Caco-2 (cell line): Measurements from ENCODE around the gene NQO1. TPM values are rescaled to one million over a fixed set of nuclear protein-coding genes. Genes with fewer than 3 reads are reported as not detected.

Source experiments
- BruUV-seq: library from RNA; stranded (reverse); fragments of 400-500 nt; replicated peaks from 2 replicates; lab custom pipeline; 2021; lab: Mats Ljungman, UMichigan
- CTCF ChIA-PET: fragments of 300-600 bp; sonication (Branson Sonifier 250); formaldehyde crosslinking; loops from one replicate; lab custom pipeline; 2022; ENCODE audit warnings: antibody characterized with exemption; lab: Charles Lee
- POLR2A ChIA-PET: fragments of 300-600 bp; sonication (Branson Sonifier 250); formaldehyde crosslinking; loops from one replicate; lab custom pipeline; 2022; ENCODE audit warnings: antibody characterized with exemption; lab: Charles Lee
- DNase-seq, 2 experiments: peaks; one replicate each; pipeline versions ENCODE4 v3.0.0 to v3.0.0-alpha.2; 2020 to 2022
- H3K27me3 ChIP-seq: replicated peaks from 2 replicates; pipeline ENCODE4 v1.6.0; 2011; ENCODE audit warnings: low read length; ENCODE audit not compliant: control insufficient read depth, insufficient read depth
- H3K36me3 ChIP-seq: 2 replicates; pipeline ENCODE4 v1.5.1; 2011; ENCODE audit warnings: low read length; ENCODE audit not compliant: control insufficient read depth, insufficient read depth
- H3K4me1 ChIP-seq: fragments of 250-450 bp; sonication (Bioruptor Pico); 2 replicates; pipeline ENCODE4 v1.5.1; 2020; ENCODE audit warnings: mild to moderate bottlenecking
- H3K4me3 ChIP-seq: 2 replicates; pipeline ENCODE4 v1.5.1; 2011; ENCODE audit warnings: low read depth, mild to moderate bottlenecking, control low read depth, low read length
- H3K9me3 ChIP-seq: fragments of 250-450 bp; sonication (Bioruptor Pico); 2 replicates; pipeline ENCODE4 v1.5.1; 2020; ENCODE audit warnings: mild to moderate bottlenecking, moderate library complexity
- H3K27ac Mint-ChIP-seq: one replicate; pipeline ENCODE4 v1.8.0; 2022; ENCODE audit warnings: mixed read lengths; ENCODE audit not compliant: unreplicated experiment
- H3K27me3 Mint-ChIP-seq: one replicate; pipeline ENCODE4 v1.8.0; 2022; ENCODE audit warnings: mixed read lengths; ENCODE audit not compliant: insufficient read depth, unreplicated experiment
- H3K36me3 Mint-ChIP-seq: one replicate; pipeline ENCODE4 v1.8.0; 2022; ENCODE audit warnings: mild to moderate bottlenecking, mixed read lengths; ENCODE audit not compliant: insufficient read depth, unreplicated experiment
- H3K4me1 Mint-ChIP-seq: one replicate; pipeline ENCODE4 v1.8.0; 2022; ENCODE audit warnings: low read depth, mixed read lengths; ENCODE audit not compliant: unreplicated experiment
- H3K4me3 Mint-ChIP-seq: one replicate; pipeline ENCODE4 v1.8.0; 2022; ENCODE audit warnings: mild to moderate bottlenecking, moderate library complexity, mixed read lengths; ENCODE audit not compliant: unreplicated experiment
- H3K9me3 Mint-ChIP-seq: one replicate; pipeline ENCODE4 v1.8.0; 2022; ENCODE audit warnings: mixed read lengths; ENCODE audit not compliant: unreplicated experiment
- intact Hi-C: fragments of 100-400 bp; cut with micrococcal nuclease; formaldehyde crosslinking; loops from one replicate; pipeline ENCODE4 v1.10.0; 2022; ENCODE audit not compliant: unreplicated experiment
- total RNA-seq: library from RNA; stranded (reverse); gene quantifications from 2 replicates; pipeline ENCODE4 v1.2.3, GENCODE V29; 2022
- TF ChIP-seq, protein P1 (sequence below), 2 experiments: fragments of 200-600 bp in 1 of 2; IDR thresholded peaks; 1 replicate in 1 of 2; 2 replicates in 1 of 2; pipeline versions ENCODE4 v1.5.1 to v1.8.0; 2011 to 2022; ENCODE audit warnings: antibody characterized with exemption in 1 of 2, control low read depth in 1 of 2, inconsistent platforms in 1 of 2, low read depth in 1 of 2, low read length in 1 of 2, mild to moderate bottlenecking in 1 of 2, moderate library complexity in 1 of 2; ENCODE audit not compliant: insufficient read depth in 1 of 2, severe bottlenecking in 1 of 2, unreplicated experiment in 1 of 2

Gene NQO1
- total RNA-seq, 1 experiment from 2014 or later: 119 TPM

- ChIA-PET POLR2A (no interaction called here), CTCF (no interaction called here)
- Mint-ChIP-seq H3K4me3 (no peak overlapping the region), H3K9me3 (no peaks in the 10 kb centered on the region), H3K36me3 (peaks cover 34% of the 10 kb centered on the region), H3K27ac (no peak overlapping the region), H3K4me1 (peaks cover 9% of the 10 kb centered on the region), H3K27me3 (peaks cover 2% of the 10 kb centered on the region)
- TF ChIP-seq, protein P1, sequence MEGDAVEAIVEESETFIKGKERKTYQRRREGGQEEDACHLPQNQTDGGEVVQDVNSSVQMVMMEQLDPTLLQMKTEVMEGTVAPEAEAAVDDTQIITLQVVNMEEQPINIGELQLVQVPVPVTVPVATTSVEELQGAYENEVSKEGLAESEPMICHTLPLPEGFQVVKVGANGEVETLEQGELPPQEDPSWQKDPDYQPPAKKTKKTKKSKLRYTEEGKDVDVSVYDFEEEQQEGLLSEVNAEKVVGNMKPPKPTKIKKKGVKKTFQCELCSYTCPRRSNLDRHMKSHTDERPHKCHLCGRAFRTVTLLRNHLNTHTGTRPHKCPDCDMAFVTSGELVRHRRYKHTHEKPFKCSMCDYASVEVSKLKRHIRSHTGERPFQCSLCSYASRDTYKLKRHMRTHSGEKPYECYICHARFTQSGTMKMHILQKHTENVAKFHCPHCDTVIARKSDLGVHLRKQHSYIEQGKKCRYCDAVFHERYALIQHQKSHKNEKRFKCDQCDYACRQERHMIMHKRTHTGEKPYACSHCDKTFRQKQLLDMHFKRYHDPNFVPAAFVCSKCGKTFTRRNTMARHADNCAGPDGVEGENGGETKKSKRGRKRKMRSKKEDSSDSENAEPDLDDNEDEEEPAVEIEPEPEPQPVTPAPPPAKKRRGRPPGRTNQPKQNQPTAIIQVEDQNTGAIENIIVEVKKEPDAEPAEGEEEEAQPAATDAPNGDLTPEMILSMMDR (IDR thresholded peaks at IDR 0.05; ENCODE audit: insufficient read depth in 1 of 2, low read depth in 1 of 2, low read length in 1 of 2, severe bottlenecking in 1 of 2, unreplicated experiment in 1 of 2): no peak
- no TSS peak for BruUV-seq
- H3K36me3 ChIP-seq: no peaks in the 10 kb centered on the region
- peaks cover 12% of the 10 kb centered on the region for H3K4me1 ChIP-seq
- intact Hi-C loops: no loop called here
- H3K9me3 ChIP-seq: no peaks in the 10 kb centered on the region
- H3K27me3 ChIP-seq: no peaks in the 10 kb centered on the region
- DNase-seq: no peak
- H3K4me3 ChIP-seq: no peak overlapping the region
Measured at GRCh38 chr16:69756705-69757104, 30.3 kb upstream of the NQO1 start.

DNA sequence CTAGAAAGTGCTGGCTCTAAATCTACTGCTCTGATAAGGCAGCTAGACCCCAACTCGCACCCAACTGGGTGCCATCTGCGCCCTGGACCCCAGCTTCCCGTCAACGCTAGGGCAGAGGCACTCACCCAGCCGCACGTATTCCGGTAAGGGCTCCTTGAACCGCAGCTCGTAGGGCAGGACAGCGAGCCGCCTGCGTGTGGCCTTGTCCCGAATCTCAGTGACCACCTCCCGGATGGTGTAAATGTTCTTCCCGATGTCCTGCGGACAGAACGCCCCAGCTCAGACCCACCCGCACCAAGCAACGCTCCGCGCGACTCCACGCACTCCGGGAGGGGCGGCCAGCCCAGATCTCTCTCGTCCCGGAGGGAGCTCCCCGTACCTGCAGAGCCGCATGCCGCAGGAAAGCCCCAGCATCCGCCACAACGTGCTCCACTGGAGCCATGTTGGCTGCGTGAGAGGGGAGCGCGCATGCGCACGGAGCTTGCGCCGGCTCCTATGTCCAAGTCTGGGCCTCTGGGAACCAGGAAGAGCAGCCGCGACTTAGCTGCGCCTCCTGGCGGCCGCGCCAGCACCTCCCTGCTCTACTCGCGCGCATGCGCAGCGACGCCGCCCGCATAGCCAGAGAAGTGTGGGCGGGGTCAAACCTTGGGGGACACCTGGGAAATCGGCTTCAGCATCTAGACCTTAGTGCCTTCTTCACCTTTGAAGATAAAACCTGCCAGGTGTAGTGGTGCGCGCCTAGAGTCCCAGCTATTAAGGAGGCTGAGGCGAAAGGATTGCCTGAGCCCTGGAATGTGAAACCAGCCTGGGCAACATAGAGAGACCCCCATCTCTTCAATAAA, 28.3 kb upstream of the NQO1 start, which contains the start of gene NOB1:
Gene NOB1, minus strand, starts transcription at position 458 of the 842 bp plus-strand sequence. Its CDS starts 16 bp downstream, at position 442.
- Histone ChIP-seq H3K4me1 (peaks cover 9% of the 10 kb centered on the region), H3K4me3 (peak within 1 kb of the TSS; percentile 74), H3K9me3 (no peaks in the 10 kb centered on the region), H3K27me3 (no peaks in the 10 kb centered on the region), H3K36me3 (peaks cover 4% of the 10 kb centered on the region)
- CTCF ChIA-PET: interaction anchor here (0.5 to 1.9 kb wide), 13 partner anchors 8 to 605 kb away, joined by 3 to 15 read pairs (median 4); partner anchors contain the start of gene NQO1
- Mint-ChIP-seq H3K36me3 (peaks cover 54% of the 10 kb centered on the region), H3K4me1 (peaks cover 9% of the 10 kb centered on the region), H3K9me3 (no peaks in the 10 kb centered on the region), H3K27me3 (peaks cover 2% of the 10 kb centered on the region), H3K27ac (peak within 1 kb of the TSS; percentile 99), H3K4me3 (peak within 1 kb of the TSS; percentile 96)
- intact Hi-C loops: loop anchor here (1.0 kb wide), 3 partner anchors 28 to 358 kb away; partner anchors contain the start of gene NQO1
- peak; percentile 98 to 99 for DNase-seq
- POLR2A ChIA-PET: interaction anchor here (0.6 to 2.5 kb wide), 13 partner anchors 8 to 414 kb away, joined by 3 to 31 read pairs (median 4); partner anchors contain the start of genes NQO1 and WWP2
- BruUV-seq: no TSS peak
- TF ChIP-seq, protein P1 (IDR thresholded peaks at IDR 0.05; ENCODE audit: insufficient read depth in 1 of 2, low read depth in 1 of 2, low read length in 1 of 2, severe bottlenecking in 1 of 2, unreplicated experiment in 1 of 2): peak; percentile 96 to 99

DNA sequence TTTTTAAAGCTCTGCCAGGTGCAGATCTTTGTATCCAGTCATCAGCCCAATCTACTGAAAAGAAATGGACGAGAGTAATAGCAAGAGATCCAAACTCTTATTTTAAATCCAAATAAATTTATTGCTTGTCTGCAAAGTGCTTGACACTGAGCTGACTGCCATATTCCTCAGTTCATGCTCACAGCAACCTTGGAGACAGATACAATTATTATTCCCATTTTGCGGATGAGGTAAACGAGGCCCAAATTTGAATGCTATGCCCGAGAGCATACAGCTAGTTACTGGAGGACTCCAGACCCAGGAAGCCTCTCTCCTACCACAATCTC, 27.7 kb upstream of the NQO1 start:
- ChIA-PET CTCF (interaction anchor here (0.5 to 1.9 kb wide), 11 partner anchors 9 to 604 kb away, joined by 3 to 15 read pairs (median 5); partner anchors contain the start of gene NQO1), POLR2A (interaction anchor here (1.1 to 2.5 kb wide), 8 partner anchors 9 to 358 kb away, joined by 3 to 31 read pairs (median 4); partner anchors contain the start of genes NQO1 and WWP2)
- TSS peak; percentile 69 for BruUV-seq
- DNase-seq: no peak
- Mint-ChIP-seq H3K4me1 (peaks cover 9% of the 10 kb centered on the region), H3K4me3 (peak overlapping the region; percentile 96), H3K27ac (peak overlapping the region; percentile 99), H3K9me3 (no peaks in the 10 kb centered on the region), H3K27me3 (peaks cover 2% of the 10 kb centered on the region), H3K36me3 (peaks cover 60% of the 10 kb centered on the region)
- intact Hi-C loops: loop anchor here (1.0 kb wide), 2 partner anchors 45 to 358 kb away; no protein-coding TSS in a partner anchor
- Histone ChIP-seq H3K9me3 (no peaks in the 10 kb centered on the region), H3K4me1 (peaks cover 9% of the 10 kb centered on the region), H3K36me3 (peaks cover 4% of the 10 kb centered on the region), H3K27me3 (no peaks in the 10 kb centered on the region), H3K4me3 (peak overlapping the region; percentile 74)
- TF ChIP-seq, protein P1 (IDR thresholded peaks at IDR 0.05; ENCODE audit: insufficient read depth in 1 of 2, low read depth in 1 of 2, low read length in 1 of 2, severe bottlenecking in 1 of 2, unreplicated experiment in 1 of 2): no peak
